ENCODE data around the gene TMEM51. TPM values are rescaled to one million over a fixed set of nuclear protein-coding genes. Genes with fewer than 3 reads are reported as not detected.
A peak's percentile ranks its signal among the peaks of the same experiment; 100 is the strongest.

TMEM51 gene
- total RNA-seq, 1 donor from 2014 or later: 1.9 TPM

GRCh38 chr1:15212954-15213291 is 59.4 kb downstream of the TMEM51 start:
- H3K4me1 Mint-ChIP-seq (ENCODE audit: low read depth): peaks cover 43% of the 10 kb centered on the region
- H3K36me3 Mint-ChIP-seq (ENCODE audit: low read depth): peaks cover 1% of the 10 kb centered on the region
- no peaks in the 10 kb centered on the region for H3K27me3 Mint-ChIP-seq (ENCODE audit: low read depth)
- H3K4me3 Mint-ChIP-seq (ENCODE audit: unreplicated experiment): no peak overlapping the region
- no peaks in the 10 kb centered on the region for H3K9me3 Mint-ChIP-seq (ENCODE audit: low read depth)
- TF ChIP-seq CTCF (IDR thresholded peaks at IDR 0.05): no peak
- no peak overlapping the region for H3K27ac Mint-ChIP-seq (ENCODE audit: unreplicated experiment)
- no peak for DNase-seq (ENCODE audit: low spot score)

- Mint-ChIP-seq H3K27me3 (ENCODE audit: low read depth) (no peaks in the 10 kb centered on the region), H3K4me3 (ENCODE audit: unreplicated experiment) (no peak overlapping the region), H3K27ac (ENCODE audit: unreplicated experiment) (peak overlapping the region; percentile 59), H3K9me3 (ENCODE audit: low read depth) (no peaks in the 10 kb centered on the region), H3K36me3 (ENCODE audit: low read depth) (peaks cover 1% of the 10 kb centered on the region), H3K4me1 (ENCODE audit: low read depth) (peaks cover 43% of the 10 kb centered on the region)
- DNase-seq (ENCODE audit: low spot score): no peak
- TF ChIP-seq CTCF (IDR thresholded peaks at IDR 0.05): no peak
Measured at GRCh38 chr1:15213341-15213821, 59.8 kb downstream of the TMEM51 start.

- DNase-seq (ENCODE audit: low spot score): no peak
- Mint-ChIP-seq H3K27ac (ENCODE audit: unreplicated experiment) (peak overlapping the region; percentile 71), H3K27me3 (ENCODE audit: low read depth) (no peaks in the 10 kb centered on the region), H3K4me3 (ENCODE audit: unreplicated experiment) (peak overlapping the region; percentile 41), H3K36me3 (ENCODE audit: low read depth) (peaks cover 3% of the 10 kb centered on the region), H3K9me3 (ENCODE audit: low read depth) (no peaks in the 10 kb centered on the region), H3K4me1 (ENCODE audit: low read depth) (peaks cover 43% of the 10 kb centered on the region)
- no peak for TF ChIP-seq CTCF (IDR thresholded peaks at IDR 0.05)
Measured at GRCh38 chr1:15214527-15214926, 61.0 kb downstream of the TMEM51 start.

GRCh38 chr1:15215116-15215515 is 61.6 kb downstream of the TMEM51 start:
- H3K27me3 Mint-ChIP-seq (ENCODE audit: low read depth): no peaks in the 10 kb centered on the region
- H3K9me3 Mint-ChIP-seq (ENCODE audit: low read depth): no peaks in the 10 kb centered on the region
- peaks cover 4% of the 10 kb centered on the region for H3K36me3 Mint-ChIP-seq (ENCODE audit: low read depth)
- TF ChIP-seq CTCF (IDR thresholded peaks at IDR 0.05): no peak
- peaks cover 37% of the 10 kb centered on the region for H3K4me1 Mint-ChIP-seq (ENCODE audit: low read depth)
- no peak overlapping the region for H3K27ac Mint-ChIP-seq (ENCODE audit: unreplicated experiment)
- no peak overlapping the region for H3K4me3 Mint-ChIP-seq (ENCODE audit: unreplicated experiment)
- no peak for DNase-seq (ENCODE audit: low spot score)

DNA sequence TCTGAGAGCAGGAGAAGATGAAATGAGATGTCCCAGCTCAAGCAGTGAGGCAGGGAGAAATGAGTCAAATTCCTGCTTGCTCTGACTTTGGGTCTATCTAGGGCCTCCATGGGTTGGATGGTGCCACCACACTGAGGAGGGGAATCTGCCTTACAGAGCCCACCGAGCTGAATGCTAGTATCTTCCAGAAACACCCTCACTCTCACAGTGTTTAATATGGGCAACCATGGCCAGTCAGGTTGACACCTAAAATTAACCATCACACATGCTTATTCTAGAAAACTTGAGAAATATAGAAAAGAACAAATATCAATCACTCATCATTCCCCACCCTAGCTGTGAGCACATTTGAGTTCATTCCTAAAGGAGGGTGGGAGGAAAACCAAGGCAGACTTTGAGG is 64.1 kb downstream of the TMEM51 start:
- Mint-ChIP-seq H3K4me1 (ENCODE audit: low read depth) (peaks cover 25% of the 10 kb centered on the region), H3K9me3 (ENCODE audit: low read depth) (no peaks in the 10 kb centered on the region), H3K27me3 (ENCODE audit: low read depth) (no peaks in the 10 kb centered on the region), H3K4me3 (ENCODE audit: unreplicated experiment) (no peak overlapping the region), H3K36me3 (ENCODE audit: low read depth) (peaks cover 4% of the 10 kb centered on the region), H3K27ac (ENCODE audit: unreplicated experiment) (no peak overlapping the region)
- no peak for DNase-seq (ENCODE audit: low spot score)
- no peak for TF ChIP-seq CTCF (IDR thresholded peaks at IDR 0.05)

All from chondrocyte (in vitro differentiated cells).